Measurements from ENCODE around the gene ARHGEF1.
"Not testable (repeated sequence)": the region's sequence is repeated elsewhere in the genome, so short reads cannot be mapped to it uniquely, and the experiment has no call there.

Gene ARHGEF1

DNA sequence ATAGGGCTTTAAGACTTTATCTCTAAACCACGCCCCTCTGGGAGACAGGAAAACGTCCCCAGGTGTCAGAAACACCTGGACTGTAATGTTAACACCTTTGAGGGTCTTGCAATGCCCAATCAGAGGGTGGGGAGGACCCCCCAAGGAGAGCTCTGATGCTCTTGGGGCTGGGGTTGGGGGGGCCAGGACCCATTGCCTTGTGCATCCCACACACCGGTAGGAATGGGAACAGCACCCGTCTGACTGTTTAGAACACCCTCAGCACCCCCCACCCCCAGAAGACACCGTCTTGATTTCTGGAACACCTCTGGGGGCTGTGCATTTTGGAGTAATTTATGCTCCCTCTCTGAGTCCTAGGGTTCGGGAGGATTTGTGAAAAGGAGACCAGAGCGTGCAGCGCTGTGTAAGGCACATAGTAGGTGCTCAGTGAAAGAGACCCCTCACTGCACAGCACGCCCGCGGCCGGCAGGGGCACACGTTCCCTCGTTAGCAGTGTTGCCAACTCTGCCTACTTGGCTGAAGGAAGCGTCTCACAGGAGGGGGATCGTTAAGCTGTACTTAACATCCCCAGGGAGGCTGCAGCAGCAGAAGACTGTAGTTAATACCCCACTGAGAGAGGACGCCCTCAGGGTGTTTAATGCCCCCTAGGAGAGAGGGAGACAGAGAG lies 48.1 kb downstream of the ARHGEF1 start:
- DNase-seq (ENCODE audit: low spot score), result no peak

DNA sequence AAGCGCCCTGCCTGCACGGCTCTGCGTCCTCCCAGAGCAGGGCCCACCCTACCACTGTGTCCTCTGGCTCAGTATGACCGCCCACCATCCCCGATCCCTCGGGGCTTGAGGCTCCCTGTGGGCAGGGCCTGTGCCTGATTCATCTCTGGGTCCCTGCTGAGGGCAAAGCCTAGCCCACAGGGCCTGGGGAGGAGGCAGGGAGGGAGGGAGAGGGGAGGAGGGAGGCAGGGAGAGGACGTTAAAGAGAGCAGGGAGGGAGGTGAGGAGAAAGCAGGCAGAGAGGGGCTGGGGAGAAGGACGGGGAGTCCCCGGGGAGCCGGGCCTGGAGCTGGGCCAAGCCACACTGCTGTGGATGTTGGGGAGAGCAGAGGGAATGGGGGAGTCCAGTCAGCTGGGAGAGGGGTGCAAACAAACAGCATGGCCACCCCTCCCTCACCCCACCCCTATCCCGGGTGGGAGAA lies 49.3 kb downstream of the ARHGEF1 start:
- DNase-seq (ENCODE audit: low spot score), result no peak

DNA sequence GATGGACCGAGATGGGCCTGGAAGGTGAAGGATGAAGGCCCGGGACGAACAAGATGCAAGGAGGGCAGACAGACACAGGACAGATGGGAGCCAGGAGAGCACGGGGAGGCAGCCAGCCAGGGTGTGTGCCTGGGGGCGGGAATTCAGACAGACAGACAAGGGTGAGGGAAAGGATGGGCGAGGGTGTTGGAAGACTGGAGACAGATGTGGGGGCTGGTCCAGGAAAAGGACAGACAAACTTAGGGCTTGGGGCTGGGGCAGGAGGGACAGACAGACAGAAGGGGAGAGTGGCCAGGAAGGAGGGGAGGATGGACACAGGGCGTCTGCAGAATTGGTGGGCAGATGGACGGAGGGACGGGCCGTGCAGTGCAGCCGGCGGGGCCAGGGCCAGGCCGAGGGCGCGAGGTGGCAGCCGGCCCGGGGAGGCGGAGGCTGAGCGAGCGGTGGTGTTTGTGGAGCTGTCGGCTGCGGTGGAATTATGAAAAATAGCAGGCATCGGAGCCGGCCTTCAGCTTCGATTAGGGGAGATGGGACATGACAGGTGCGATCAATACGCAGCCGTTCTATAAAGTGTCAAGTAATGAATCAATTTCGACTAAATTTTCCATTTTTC lies 49.8 kb downstream of the ARHGEF1 start:
- DNase-seq (ENCODE audit: low spot score), result no peak

DNA sequence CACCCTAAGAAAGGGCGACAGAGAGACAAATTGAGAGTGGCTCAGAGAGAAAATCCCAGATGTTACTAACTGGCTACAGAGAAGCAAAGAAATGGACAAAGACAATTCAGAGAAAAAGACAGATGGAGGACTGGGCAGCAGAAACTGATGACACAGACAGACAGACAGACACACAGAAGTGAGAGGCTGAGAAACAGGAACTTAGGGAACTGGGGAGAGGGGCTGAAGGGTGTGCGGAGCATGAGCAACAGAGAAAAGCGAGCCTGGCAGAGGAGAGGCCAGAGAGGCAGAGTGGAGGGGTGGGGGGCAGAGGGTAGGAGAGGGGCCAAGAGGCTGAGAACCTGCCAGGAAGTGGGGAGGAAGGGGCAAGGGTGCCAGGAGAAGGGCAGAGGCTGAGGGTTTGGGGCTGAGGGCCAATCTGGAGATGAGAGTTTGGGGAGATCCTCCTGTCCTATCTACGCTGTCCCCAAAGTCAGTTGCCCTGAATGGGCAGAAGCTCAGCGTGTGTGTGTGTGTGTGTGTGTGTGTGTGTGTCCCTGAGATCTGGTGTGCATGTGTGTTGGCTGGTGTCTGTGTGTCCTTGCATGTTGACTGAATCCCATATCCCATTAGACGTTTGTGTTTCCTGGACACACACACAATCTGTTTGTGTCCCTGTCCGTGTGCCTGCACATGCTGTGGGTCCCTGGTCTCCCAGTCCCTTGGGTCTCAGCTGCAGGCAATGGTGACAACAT lies 50.9 kb downstream of the ARHGEF1 start:
- no peak for DNase-seq (ENCODE audit: low spot score)

DNA sequence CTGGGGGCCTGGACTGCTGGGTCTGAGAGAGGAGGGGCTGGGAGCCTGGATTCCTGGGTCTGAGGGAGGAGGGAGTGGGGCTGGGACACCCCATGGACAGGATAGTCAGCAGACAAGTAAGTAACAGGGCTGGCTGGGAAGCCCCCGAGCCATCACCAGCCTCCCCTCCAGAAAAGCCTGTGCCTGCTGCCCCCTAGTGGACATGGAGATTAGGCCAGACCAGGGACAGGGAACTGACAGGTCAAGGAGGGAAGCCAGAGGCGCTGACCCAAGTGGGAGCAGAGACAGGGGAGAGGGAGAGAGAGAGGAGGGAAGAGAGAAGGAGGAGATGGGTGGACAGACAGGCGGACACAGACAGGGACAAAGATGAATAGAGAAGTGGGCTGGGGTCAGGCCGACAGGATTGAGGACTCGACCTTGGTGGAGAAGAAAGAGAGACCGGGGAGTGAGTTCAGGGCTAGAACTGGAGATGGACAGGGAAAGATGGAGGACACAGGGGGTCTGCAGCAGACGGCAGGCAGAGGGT lies 51.9 kb downstream of the ARHGEF1 start:
- DNase-seq (ENCODE audit: low spot score), result peak; percentile 73

DNA sequence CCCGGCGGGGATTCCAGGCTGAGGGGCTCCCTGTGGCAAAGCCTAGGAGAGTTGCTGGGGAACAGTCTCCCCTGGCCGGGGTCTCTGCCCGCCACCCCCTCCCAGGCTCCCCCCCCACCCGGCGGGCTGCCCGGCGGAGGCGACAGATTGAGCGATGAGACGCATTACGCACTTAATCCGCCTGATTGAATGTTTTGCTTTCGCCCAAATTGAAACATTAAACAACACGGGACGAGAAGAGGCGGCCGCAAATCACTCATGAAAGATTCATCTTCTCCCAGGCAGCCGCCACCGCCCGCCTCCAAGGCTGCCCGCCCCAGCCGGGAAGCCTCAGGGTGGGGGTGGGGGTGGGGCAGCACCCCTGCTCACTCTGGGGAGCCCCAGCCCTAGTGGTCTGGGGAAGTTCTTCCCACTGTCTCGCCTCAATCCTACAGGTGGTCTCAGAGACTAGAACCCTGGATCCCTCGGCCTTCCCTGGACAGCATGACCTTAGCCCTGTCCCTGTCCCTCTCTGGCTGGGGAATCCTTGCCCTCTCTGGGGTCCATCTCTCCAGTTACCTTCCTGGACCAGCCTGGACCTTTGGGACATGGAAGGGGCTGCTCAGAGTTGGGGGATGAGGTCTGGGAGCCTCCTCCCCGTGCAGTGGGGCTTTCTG lies 52.9 kb downstream of the ARHGEF1 start:
- no peak for DNase-seq (ENCODE audit: low spot score)

DNA sequence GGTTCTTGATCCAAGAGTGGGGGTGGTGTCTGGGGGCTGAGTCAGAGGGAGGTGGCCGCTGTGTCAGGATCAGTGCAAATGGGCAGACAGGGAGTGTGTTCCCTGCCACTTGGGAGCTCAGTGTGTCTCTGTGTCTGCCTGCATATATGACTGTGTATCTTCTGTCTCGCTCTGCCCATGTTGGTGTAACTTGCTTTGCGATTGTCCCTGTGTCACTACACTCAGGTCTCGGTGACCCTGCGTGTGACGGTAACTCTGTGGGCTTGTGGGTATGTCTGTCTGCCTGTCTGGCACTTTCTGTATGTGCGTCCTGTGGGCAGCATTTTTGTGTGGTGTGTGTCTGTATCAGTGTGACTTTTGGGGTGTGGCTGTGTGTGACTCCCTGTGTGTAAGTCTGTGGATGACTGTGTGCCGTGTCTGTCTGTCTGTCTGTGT lies 53.4 kb downstream of the ARHGEF1 start:
- peak; percentile 50 for DNase-seq (ENCODE audit: low spot score)

DNA sequence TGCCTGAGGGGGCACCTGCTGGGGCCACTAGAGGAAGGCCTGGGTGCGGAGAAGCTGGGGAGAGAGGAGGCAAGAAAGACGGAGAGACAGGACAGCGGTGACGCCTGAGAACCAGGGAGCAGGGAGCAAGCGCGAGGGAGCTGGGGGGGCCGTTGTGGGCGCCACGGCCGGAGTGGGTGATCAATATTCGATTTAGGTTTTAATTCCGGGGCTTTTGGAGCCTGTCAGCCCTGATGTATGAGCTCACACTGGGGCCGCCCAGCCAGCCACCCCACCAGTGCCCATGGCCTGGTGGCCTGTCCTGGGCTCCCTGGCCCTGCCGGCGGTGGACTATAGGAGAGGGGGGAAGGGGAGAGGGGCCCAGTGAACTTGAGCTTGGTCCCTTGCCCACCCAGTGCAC lies 54.0 kb downstream of the ARHGEF1 start:
- DNase-seq (ENCODE audit: low spot score), result no peak

DNA sequence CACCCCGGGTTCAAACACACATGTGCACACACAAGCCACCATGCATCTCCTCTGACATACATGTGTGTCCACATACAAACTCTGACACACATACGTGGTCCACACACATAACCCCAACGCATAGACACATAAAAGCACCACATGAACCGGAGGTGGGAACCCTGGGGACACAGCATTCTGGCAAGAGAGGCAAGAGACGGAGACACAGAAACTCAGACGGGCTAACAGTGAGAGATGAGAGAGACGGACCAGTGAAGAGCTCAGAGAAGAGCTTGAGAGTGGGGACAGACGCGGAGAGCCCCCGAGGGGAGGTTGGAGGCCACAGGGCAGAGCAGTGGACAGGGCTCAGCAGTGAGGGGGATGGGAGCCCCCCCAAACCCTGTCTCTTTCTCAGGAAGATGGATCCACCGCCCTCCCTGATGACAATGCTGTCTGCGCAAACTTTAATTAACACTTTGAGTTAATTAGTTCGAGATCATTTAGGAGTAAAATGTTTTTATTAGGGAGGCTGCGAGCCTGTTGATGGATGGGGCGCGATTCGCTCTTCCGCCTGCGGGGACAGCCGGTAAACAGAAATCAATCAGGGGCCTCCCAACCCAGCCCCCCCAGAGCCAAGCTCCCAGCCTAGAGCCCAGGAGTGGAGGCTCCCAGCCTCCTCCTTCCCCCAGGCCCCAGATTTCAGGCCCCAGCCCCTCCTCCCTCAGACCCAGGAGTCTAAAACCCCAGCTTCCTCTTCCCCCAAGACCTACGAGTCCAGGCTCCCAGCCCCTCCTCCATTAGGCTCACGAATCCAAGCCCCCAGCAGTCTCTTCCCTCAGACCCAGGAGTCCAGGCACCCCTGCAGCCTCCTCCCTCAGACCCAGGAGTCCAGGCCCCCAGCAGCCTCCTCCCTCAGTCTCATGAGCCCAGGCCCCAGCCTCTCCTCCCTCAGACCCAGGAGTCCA lies 54.8 kb downstream of the ARHGEF1 start:
- DNase-seq (ENCODE audit: low spot score), result no peak

DNA sequence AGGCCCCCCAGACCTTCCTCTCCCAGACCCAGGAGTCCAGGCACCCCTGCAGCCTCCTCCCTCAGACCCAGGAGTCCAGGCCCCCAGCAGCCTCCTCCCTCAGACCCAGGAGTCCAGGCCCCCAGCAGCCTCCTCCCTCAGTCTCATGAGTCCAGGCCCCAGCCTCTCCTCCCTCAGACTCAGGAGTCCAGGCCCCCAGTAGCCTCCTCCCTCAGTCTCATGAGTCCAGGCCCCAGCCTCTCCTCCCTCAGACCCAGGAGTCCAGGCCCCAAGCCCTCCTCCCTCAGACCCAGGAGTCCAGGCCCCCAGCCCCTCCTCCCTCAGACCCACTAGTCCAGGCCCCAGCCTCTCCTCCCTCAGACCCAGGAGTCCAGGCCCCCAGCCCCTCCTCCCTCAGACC lies 56.2 kb downstream of the ARHGEF1 start:
- not testable (repeated sequence) for DNase-seq (ENCODE audit: low spot score)

DNA sequence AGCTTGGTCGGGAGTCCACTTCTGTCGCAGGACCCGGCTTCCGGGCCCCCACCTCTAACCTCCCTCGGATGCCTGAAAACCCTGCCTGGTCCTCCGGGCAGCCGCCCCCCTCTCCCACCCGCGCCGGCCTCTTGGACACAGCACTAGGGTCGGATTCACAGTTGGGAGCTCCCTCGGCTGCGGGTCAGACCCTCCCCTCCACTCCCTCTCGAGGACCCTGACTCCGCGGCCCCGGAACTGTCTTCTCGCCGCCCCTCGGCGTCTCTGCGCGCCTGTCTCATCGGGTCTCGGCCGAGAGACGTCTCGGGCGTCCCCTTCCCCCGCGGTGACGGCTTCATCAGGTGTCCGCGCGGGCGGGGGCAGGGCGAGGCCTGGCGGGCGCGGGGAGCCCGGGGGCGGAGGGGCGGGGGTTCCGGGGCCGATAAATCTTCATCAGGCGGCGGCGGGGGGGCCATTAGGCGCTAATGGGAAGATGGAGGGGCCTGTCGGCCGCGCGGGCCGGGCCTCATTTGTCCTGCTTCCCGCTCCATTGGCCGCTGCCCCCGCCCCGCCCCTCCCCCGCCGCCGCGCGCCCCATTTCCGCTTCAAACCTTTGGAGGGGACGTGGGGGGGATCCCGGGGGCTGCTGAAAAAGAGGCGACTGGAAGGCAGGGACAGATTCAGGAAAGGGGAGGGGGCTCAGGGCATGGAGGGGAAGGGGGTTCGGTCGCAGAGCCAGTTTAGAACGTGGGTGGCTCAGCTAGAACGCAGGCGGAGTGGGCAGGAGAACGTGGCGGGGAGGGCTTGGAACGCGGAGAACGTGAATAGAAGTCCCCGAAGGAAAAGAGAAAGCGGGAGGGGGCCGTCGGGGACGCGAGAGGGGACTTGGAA lies 57.1 kb downstream of the ARHGEF1 start:
- DNase-seq (ENCODE audit: low spot score), result no peak

DNA sequence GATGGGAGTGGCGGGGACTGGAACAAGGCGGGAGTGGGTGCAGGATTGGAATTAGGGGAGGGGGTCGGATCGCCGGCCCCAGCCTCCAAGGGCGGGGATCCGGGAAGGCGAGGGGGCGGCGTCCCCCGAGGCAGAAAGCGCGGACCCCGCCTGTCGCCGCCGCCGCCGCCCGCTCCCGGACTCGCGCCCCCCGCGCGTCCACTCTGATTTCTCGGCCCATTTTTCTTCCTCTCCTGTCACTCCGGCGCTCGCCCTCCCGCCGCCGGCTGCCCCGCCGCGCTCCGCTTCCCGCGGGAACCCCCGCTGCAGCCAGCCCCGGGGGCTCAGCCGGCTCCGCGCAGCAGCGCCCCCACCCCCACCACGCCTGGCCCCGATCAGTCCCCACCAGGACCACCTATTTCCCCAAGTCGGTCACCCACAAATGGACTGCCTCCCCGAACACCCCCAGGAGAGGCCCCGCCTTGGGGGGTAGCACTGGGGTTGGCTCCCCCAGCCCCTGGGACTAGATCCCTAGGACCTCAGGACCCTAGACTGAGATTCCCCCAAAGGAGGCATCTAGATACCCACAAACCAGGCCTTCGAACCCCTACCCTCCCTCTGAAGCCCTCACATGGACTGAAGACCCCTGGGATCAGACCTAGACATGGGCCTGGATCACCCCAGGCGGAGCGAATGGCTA lies 57.9 kb downstream of the ARHGEF1 start:
- DNase-seq (ENCODE audit: low spot score), result no peak

DNA sequence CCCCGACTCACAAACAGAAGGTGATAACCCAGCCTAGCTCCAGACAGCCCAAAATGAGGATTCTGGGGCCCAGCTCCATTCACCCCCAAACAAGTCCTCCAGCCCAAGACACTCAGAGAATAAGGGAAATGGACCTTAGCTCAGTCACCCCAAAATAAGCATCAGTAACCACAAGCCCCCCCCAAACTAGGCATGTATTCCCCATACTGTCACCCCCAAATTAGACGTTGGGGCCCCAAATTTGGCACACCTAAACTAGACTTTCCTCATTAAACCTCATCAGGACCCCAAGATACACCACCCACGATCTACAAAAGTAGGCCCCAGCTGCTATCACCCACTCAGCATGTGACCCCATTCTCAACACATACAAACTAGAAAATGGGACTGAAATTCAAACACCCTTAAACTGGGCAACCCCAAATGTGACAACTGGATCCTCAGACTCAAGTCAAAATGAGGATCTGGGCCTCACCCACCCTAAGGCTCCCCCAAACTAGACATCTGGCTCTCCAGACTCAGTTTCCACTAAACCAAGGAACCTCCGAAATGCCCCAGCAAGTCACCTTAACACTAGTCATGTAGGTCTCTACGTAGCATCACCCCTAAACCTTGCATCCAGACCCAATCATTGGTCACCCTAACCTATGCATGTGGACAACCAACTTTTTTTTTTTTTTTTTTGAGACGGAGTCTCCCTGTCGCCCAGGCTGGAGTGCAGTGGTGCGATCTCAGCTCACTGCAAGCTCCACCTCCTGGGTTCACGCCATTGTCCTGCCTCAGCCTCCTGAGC lies 58.6 kb downstream of the ARHGEF1 start:
- no peak for DNase-seq (ENCODE audit: low spot score)

DNA sequence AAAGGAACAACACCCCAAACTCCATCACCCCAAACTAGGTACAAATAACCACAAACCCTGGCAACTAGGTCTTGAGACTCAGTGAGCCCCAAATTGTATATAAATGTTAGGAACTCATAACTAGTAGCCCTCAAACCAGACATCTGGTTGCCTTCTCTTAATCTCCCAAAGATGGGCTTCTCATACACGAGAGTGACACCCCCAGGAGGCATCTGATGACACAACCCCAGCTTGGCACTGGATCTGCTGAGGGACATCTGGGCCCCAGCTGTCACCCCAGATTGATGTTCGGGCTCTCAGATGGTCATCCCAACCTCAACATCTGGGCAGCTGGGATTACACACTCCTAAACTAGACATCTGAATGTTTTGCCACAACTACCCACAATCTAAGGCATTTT lies 61.4 kb downstream of the ARHGEF1 start:
- no peak for DNase-seq (ENCODE audit: low spot score)

DNA sequence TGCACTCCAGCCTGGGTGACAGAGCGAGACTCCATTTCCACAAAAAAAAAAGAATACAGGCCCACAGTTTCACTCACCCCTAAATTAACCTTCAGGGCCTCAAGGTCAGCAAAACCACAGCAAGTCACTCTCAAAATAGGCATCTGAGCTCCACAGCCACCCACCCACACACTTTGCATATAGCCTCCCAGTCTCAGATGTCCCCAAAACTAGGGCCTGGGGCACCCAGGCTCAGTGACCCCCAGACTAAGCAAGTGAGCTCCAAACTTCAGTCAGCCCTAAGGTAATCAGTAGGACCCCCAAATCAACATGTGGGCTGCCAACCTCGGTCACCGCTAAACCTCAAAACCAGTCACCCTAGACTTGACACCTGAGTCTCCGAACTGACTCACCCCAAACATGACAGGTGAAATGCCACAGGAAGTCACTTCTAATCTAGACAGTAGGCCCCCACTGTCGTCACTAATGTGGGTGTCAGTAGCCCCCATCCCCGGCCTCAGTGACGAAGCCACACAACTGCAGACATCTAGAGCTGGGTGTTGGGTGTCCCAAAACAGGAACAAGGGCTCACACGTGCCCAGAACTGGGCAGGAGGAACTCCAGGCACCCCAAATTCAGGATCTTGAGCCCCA lies 62.3 kb downstream of the ARHGEF1 start:
- no peak for DNase-seq (ENCODE audit: low spot score)

DNA sequence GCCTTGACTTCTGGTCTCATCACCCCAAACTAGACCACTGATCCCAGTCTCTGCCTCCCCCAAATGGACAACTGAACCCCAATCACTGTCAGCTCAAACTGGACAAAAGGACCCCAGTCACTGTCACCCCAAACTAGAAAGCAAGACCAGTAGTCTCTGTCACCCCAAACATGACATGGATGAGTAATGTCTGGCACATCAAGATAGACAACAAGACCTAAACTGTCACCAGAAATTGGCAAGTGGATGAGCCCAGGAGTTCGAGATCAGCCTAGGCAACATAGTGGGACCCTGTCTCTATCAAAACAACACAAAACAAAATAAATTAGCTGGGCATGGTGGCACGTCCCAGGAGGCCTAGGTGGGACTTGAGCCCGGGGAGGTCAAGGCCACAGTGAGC lies 64.1 kb downstream of the ARHGEF1 start:
- no peak for DNase-seq (ENCODE audit: low spot score)

DNA sequence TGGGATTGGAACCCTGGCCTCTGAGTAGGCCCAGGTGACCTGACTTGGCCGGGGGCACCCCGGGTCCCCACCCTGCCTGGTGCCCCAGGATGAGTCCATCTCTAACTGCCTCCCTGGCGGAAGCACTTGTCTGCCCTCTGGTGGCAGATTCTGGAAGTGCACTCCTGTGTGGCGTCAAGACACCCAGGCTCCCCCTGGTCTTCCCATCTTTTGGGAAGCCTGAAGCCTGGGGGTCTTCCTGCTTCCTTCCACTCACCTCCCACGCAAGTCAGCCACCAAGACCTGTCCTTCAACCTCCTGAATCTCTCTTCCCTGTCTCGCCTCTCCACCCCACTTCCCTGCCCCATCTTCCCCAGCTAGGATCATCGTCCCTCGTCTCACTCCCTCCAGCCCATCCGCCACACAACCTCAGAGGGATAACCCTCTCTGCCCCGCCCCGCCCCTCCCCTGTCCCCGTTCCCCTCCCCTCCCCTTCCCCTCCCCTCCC lies 68.7 kb downstream of the ARHGEF1 start:
- peak; percentile 47 for DNase-seq (ENCODE audit: low spot score)

DNA sequence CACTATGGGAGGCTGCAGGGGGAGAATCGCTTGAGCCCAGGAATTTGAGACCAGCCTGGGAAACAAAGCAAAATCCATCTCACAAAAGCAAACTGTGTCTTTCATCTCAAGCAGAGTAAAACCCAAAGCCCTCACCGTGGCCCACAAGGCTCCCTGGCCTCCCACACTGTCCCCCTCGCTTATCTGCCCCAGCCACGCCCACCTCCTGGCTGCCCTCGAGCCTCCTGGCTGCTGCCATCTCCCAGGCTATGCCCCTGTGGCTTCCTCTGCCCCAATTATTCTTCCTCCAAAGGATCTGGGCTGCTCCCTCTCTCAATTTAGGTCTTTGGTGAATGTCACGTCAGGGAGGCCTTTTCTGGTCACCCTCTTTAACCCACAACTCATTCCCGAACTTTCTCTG lies 72.5 kb downstream of the ARHGEF1 start:
- no peak for DNase-seq (ENCODE audit: low spot score)

Measured in SW480 (cell line).